ENCODE results near the gene SMYD2.
A peak's percentile ranks its signal among the peaks of the same experiment; 100 is the strongest.

The SMYD2 gene

DNA sequence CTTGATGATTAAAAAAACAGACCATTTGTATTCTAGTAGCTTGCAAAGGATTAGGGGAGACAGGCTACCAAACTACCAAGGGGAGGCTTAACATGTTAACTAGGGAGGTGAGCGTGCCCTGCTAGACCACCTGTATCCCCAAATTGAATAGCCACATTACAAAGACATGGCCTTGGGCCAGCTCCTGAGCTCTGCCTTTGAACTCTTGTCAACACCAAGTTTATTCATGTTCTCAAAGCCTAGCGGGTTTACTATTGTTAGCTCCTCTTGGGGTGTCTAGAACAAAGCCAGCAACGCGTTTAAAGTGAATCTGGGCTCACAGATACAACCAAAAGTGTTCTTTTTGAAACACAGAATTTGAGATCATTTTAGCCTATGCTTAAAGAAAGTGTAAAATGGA, 36.3 kb downstream of the SMYD2 start:
- Histone ChIP-seq H3K9ac (ENCODE audit: low read length in 5 of 5) (no peak overlapping the region), H3K36me3 (ENCODE audit: control insufficient read depth in 5 of 5, insufficient read depth in 5 of 5, low read length in 5 of 5) (peaks cover 3 to 18% (median 8%) of the 10 kb centered on the region in 5 donors), H3K4me1 (ENCODE audit: control insufficient read depth in 5 of 5, insufficient read depth in 5 of 5, low read length in 5 of 5) (peaks cover 0 to 3% (median 0%) of the 10 kb centered on the region in 5 donors), H3K27ac (ENCODE audit: low read depth, low read length) (no peak overlapping the region), H3K9me3 (ENCODE audit: control insufficient read depth in 5 of 5, low read length in 5 of 5) (no peaks in the 10 kb centered on the region), H3K27me3 (ENCODE audit: control insufficient read depth in 5 of 5, insufficient read depth in 4 of 5, low read length in 5 of 5) (no peaks in the 10 kb centered on the region), H3K4me3 (ENCODE audit: low read depth in 1 of 5, low read length in 5 of 5) (no peak overlapping the region)

DNA sequence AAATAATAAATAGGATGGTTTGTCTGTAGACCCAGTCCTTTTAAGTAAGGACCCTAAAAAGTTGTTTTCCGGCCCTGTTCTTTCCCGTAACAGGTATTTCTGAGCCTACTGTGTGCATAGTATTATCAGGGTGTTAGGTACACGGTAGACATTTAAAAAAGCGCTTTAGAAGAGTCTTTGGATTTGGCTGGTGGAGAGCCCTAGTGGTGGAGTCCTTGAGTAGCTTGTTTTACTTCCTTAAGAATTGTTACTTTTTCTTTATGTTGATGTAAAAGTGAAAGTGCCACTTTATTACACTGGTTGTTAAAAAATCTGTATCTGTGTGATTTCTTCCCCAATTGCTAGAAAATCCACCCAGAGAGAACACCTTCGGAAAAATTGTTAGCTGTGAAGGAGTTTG, 36.8 kb downstream of the SMYD2 start:
- Histone ChIP-seq H3K4me3 (ENCODE audit: low read depth in 1 of 5, low read length in 5 of 5) (peak overlapping the region in 3 of 5 donors; percentile 13 to 50 (median 43)), H3K4me1 (ENCODE audit: control insufficient read depth in 5 of 5, insufficient read depth in 5 of 5, low read length in 5 of 5) (peaks cover 0 to 3% (median 0%) of the 10 kb centered on the region in 5 donors), H3K27me3 (ENCODE audit: control insufficient read depth in 5 of 5, insufficient read depth in 4 of 5, low read length in 5 of 5) (no peaks in the 10 kb centered on the region), H3K27ac (ENCODE audit: low read depth, low read length) (peak overlapping the region; percentile 12), H3K9me3 (ENCODE audit: control insufficient read depth in 5 of 5, low read length in 5 of 5) (no peaks in the 10 kb centered on the region), H3K36me3 (ENCODE audit: control insufficient read depth in 5 of 5, insufficient read depth in 5 of 5, low read length in 5 of 5) (peaks cover 3 to 18% (median 8%) of the 10 kb centered on the region in 5 donors), H3K9ac (ENCODE audit: low read length in 5 of 5) (peak overlapping the region in 1 of 5 donors; percentile 27)

DNA sequence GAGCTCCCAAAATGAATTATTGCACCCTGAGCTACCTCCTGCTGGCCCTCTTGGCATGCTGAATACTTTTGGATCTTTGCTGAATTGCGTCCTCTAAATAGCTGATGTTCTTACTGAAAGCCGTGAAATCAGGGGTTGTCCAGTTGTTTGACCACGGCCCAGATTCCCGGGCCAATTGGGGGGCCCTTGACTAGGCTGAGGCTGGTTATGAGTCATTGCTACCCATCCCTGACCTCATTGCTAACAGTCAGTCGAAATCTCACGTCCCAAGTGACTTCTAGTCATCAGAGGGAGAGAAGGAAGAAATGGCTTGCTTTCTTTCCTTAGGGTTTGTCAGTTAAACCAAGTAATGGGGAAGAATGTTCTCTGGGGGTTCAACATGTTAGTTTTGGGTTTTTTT, 37.4 kb downstream of the SMYD2 start:
- peak overlapping the region; percentile 12 for H3K27ac ChIP-seq (ENCODE audit: low read depth, low read length)

DNA sequence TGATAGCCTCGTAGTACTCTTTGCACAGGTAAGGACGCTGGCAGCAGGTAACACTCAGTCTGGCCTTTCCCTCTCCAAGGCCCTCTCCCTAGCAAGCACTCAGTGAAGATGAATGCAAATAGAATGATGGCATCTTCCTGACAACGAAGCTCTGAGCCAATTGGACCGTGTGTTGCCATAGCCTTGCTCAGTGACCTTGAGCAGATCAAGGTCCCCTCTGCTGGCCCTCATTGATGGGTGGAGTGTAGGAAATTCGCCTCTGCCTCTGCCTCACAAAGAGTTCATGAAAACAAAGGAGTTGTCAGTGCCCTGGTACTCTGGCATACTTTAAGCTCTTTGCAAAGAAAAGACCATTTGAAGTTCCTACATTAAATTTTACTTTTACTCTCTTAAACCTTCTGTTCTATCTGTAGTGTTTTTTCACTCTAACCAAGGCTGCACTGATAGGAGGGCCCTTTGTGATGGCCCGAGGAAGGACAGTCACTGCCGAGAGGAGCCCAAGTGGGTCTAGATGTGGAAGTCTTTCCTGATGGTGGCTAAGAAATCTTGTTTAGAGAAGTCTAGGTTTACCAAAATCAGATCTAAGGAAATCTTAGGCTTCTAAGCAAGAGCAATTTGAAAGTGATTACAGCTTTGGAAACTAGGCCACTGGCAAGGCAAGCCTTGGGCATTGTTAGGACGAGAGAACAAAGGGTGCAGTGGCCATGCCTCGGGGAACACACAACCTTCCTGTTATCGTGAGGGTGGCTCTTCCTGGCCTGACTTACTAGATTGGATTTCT, 38.2 kb downstream of the SMYD2 start:
- no peak overlapping the region for H3K4me3 ChIP-seq (ENCODE audit: low read depth in 1 of 5, low read length in 5 of 5)
- no peak overlapping the region for H3K9ac ChIP-seq (ENCODE audit: low read length in 5 of 5)
- no peak overlapping the region for H3K27ac ChIP-seq (ENCODE audit: low read depth, low read length)
- H3K27me3 ChIP-seq (ENCODE audit: control insufficient read depth in 5 of 5, insufficient read depth in 4 of 5, low read length in 5 of 5): no peaks in the 10 kb centered on the region
- no peaks in the 10 kb centered on the region for H3K9me3 ChIP-seq (ENCODE audit: control insufficient read depth in 5 of 5, low read length in 5 of 5)
- peaks cover 0 to 3% (median 0%) of the 10 kb centered on the region in 5 donors for H3K4me1 ChIP-seq (ENCODE audit: control insufficient read depth in 5 of 5, insufficient read depth in 5 of 5, low read length in 5 of 5)
- peaks cover 3 to 18% (median 8%) of the 10 kb centered on the region in 5 donors for H3K36me3 ChIP-seq (ENCODE audit: control insufficient read depth in 5 of 5, insufficient read depth in 5 of 5, low read length in 5 of 5)

More for the DNA sequence above, 37.4 kb downstream of the SMYD2 start:
- peaks cover 3 to 18% (median 8%) of the 10 kb centered on the region in 5 donors for H3K36me3 ChIP-seq (ENCODE audit: control insufficient read depth in 5 of 5, insufficient read depth in 5 of 5, low read length in 5 of 5)
- no peak overlapping the region for H3K9ac ChIP-seq (ENCODE audit: low read length in 5 of 5)
- H3K4me3 ChIP-seq (ENCODE audit: low read depth in 1 of 5, low read length in 5 of 5): no peak overlapping the region
- no peaks in the 10 kb centered on the region for H3K9me3 ChIP-seq (ENCODE audit: control insufficient read depth in 5 of 5, low read length in 5 of 5)
- no peaks in the 10 kb centered on the region for H3K27me3 ChIP-seq (ENCODE audit: control insufficient read depth in 5 of 5, insufficient read depth in 4 of 5, low read length in 5 of 5)
- H3K4me1 ChIP-seq (ENCODE audit: control insufficient read depth in 5 of 5, insufficient read depth in 5 of 5, low read length in 5 of 5): peaks cover 0 to 3% (median 0%) of the 10 kb centered on the region in 5 donors

DNA sequence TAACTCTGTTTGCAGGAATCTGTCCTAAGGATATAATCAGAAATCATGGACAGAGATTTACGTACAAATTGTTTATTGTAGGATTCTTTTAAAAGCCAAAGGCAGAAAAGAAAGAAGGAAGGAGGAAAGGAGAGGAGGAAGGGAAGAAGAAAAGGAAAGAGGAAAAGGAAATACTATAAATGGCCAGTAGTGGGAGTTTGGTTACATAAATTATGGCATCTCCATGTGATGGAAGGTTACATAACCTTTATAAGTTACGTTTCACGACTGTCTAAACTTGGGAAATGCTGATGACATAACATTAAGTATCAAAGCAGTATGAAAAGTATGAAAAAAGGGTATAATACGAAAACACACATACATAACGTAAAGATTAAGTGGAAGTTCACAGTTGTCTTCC, 39.0 kb downstream of the SMYD2 start:
- no peaks in the 10 kb centered on the region for H3K9me3 ChIP-seq (ENCODE audit: control insufficient read depth in 5 of 5, low read length in 5 of 5)
- no peak overlapping the region for H3K9ac ChIP-seq (ENCODE audit: low read length in 5 of 5)
- peaks cover 0 to 3% (median 0%) of the 10 kb centered on the region in 5 donors for H3K4me1 ChIP-seq (ENCODE audit: control insufficient read depth in 5 of 5, insufficient read depth in 5 of 5, low read length in 5 of 5)
- H3K27ac ChIP-seq (ENCODE audit: low read depth, low read length): no peak overlapping the region
- H3K36me3 ChIP-seq (ENCODE audit: control insufficient read depth in 5 of 5, insufficient read depth in 5 of 5, low read length in 5 of 5): peaks cover 3 to 18% (median 8%) of the 10 kb centered on the region in 5 donors
- no peak overlapping the region for H3K4me3 ChIP-seq (ENCODE audit: low read depth in 1 of 5, low read length in 5 of 5)
- H3K27me3 ChIP-seq (ENCODE audit: control insufficient read depth in 5 of 5, insufficient read depth in 4 of 5, low read length in 5 of 5): no peaks in the 10 kb centered on the region

DNA sequence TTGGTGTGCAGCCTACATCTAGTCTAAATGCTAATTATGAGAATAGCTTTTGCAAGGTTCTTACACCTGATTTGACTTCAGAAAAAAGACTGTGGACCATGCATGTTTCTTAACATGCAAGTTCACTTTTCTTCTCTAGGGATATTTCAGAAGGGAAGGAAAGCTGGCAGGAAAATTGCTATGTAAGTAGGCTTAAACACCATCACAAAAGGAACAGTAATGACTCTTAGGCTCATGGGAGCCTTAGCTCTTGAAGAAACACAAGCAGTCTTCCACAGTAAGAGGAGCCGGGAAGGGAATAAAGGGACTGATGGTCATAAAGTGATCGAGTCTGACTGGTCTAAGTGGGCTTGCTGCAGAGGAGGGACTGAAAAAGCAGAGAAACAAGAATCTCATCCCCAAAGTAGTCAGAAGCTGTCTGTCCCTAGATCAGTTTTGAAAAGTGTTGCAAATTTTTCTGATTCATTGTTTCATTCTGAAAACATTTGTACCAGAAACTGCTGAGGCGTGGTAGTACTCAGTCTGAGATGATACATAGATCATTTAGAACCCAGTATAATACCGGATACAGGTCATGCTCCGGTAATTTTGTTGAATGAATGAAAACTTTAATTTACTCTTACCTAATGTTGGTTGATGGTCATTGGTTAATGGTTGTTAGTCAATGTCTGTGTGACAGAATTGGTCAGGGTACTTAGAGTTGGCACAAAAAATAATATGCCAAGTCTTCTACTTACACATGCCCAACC, 40.9 kb downstream of the SMYD2 start:
- Histone ChIP-seq H3K9me3 (ENCODE audit: control insufficient read depth in 5 of 5, low read length in 5 of 5) (no peaks in the 10 kb centered on the region), H3K36me3 (ENCODE audit: control insufficient read depth in 5 of 5, insufficient read depth in 5 of 5, low read length in 5 of 5) (peaks cover 4 to 19% (median 7%) of the 10 kb centered on the region in 5 donors), H3K27me3 (ENCODE audit: control insufficient read depth in 5 of 5, insufficient read depth in 4 of 5, low read length in 5 of 5) (no peaks in the 10 kb centered on the region), H3K9ac (ENCODE audit: low read length in 5 of 5) (no peak overlapping the region), H3K27ac (ENCODE audit: low read depth, low read length) (no peak overlapping the region), H3K4me1 (ENCODE audit: control insufficient read depth in 5 of 5, insufficient read depth in 5 of 5, low read length in 5 of 5) (peaks cover 0 to 3% (median 0%) of the 10 kb centered on the region in 5 donors), H3K4me3 (ENCODE audit: low read depth in 1 of 5, low read length in 5 of 5) (no peak overlapping the region)

DNA sequence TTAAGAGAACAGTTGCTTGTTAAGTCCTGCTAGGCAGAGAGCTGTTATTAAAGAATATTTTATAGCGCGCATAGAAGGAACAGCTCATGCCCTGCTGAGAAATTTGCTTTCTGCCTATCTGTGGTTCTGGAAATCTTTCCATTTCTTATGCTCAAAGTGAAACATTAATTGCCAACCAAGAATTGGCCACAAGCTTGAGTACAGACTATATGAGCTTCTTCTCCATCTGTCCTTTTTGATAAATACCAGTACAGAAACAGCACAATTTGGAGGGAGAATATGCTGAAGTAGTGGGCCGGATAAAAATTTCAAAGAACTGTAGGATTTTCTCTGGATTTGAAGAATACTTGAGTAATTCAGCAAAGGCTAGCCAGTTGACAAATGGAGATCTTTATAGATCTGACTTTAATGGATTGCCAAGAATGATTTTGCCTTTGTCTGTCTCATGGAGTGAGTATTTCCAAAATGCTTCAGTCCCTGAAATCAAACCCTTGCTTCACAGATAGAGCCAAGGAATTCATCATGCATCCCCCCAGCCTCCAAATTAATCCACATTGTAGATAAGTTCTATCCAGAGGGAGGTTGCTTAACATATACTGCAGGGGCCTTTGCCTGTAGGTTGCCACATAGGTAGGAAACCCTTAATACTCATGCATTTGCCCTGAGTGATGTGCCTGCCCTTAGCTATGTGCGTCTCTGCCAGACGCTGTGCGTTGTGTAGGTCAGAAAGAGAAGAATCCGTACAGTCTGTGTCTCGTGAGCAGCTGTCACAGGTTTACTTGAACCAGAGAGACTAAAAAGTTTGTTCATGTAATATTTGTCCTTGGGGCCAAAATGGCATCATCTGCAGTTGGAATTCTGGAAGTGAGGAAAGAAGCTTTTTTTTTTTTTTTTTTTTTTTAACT, 44.2 kb downstream of the SMYD2 start:
- Histone ChIP-seq H3K9ac (ENCODE audit: low read length in 5 of 5) (no peak overlapping the region), H3K36me3 (ENCODE audit: control insufficient read depth in 5 of 5, insufficient read depth in 5 of 5, low read length in 5 of 5) (peaks cover 7 to 21% (median 10%) of the 10 kb centered on the region in 5 donors), H3K4me1 (ENCODE audit: control insufficient read depth in 5 of 5, insufficient read depth in 5 of 5, low read length in 5 of 5) (peaks cover 0 to 5% (median 0%) of the 10 kb centered on the region in 5 donors), H3K9me3 (ENCODE audit: control insufficient read depth in 5 of 5, low read length in 5 of 5) (no peaks in the 10 kb centered on the region), H3K27me3 (ENCODE audit: control insufficient read depth in 5 of 5, insufficient read depth in 4 of 5, low read length in 5 of 5) (no peaks in the 10 kb centered on the region), H3K4me3 (ENCODE audit: low read depth in 1 of 5, low read length in 5 of 5) (no peak overlapping the region), H3K27ac (ENCODE audit: low read depth, low read length) (no peak overlapping the region)

DNA sequence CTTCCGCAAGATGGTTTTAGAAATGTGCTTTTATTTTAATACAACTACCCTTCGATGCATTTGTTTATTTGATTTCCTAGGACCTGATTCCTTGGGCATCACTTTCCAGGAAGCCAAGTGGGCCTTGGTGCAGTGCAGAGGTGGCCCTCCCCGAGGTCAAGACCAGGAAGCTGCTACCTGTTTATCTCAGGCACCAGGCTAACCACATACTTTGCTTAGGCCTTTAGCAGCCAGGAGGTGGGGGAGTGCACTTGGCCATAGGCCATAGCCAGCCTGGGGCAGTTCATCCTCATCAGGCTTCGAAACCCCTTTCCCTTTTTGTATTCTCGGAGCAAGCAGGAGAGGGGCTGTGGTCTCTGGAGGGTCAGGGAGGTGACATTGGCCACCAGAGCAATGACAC, 45.4 kb downstream of the SMYD2 start:
- H3K27me3 ChIP-seq (ENCODE audit: control insufficient read depth in 5 of 5, insufficient read depth in 4 of 5, low read length in 5 of 5): no peaks in the 10 kb centered on the region
- H3K36me3 ChIP-seq (ENCODE audit: control insufficient read depth in 5 of 5, insufficient read depth in 5 of 5, low read length in 5 of 5): peaks cover 10 to 21% (median 11%) of the 10 kb centered on the region in 5 donors
- no peaks in the 10 kb centered on the region for H3K9me3 ChIP-seq (ENCODE audit: control insufficient read depth in 5 of 5, low read length in 5 of 5)
- peaks cover 0 to 17% (median 0%) of the 10 kb centered on the region in 5 donors for H3K4me1 ChIP-seq (ENCODE audit: control insufficient read depth in 5 of 5, insufficient read depth in 5 of 5, low read length in 5 of 5)
- H3K27ac ChIP-seq (ENCODE audit: low read depth, low read length): no peak overlapping the region
- no peak overlapping the region for H3K4me3 ChIP-seq (ENCODE audit: low read depth in 1 of 5, low read length in 5 of 5)
- H3K9ac ChIP-seq (ENCODE audit: low read length in 5 of 5): no peak overlapping the region

DNA sequence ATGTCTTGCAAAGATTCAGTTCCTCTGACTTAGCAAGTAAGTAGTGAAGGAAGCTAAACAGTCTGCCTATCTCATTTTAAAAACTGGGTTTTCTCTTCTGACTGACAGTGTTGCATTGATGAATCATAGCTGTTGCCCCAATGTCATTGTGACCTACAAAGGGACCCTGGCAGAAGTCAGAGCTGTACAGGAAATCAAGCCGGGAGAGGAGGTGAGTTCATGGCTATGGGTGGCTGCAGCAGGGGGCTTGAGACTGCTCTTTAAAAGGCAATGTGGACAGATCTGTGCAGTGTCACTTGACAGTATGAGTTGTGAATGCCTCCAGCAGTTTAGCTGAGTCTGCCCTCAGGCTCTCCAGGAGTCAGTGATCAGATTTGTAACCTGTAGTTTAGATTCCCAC, 46.6 kb downstream of the SMYD2 start:
- no peaks in the 10 kb centered on the region for H3K27me3 ChIP-seq (ENCODE audit: control insufficient read depth in 5 of 5, insufficient read depth in 4 of 5, low read length in 5 of 5)
- no peak overlapping the region for H3K27ac ChIP-seq (ENCODE audit: low read depth, low read length)
- peaks cover 5 to 21% (median 11%) of the 10 kb centered on the region in 5 donors for H3K36me3 ChIP-seq (ENCODE audit: control insufficient read depth in 5 of 5, insufficient read depth in 5 of 5, low read length in 5 of 5)
- no peaks in the 10 kb centered on the region for H3K9me3 ChIP-seq (ENCODE audit: control insufficient read depth in 5 of 5, low read length in 5 of 5)
- H3K4me1 ChIP-seq (ENCODE audit: control insufficient read depth in 5 of 5, insufficient read depth in 5 of 5, low read length in 5 of 5): peaks cover 0 to 18% (median 0%) of the 10 kb centered on the region in 5 donors
- H3K4me3 ChIP-seq (ENCODE audit: low read depth in 1 of 5, low read length in 5 of 5): no peak overlapping the region
- H3K9ac ChIP-seq (ENCODE audit: low read length in 5 of 5): no peak overlapping the region
